ENCODE measurements around the gene GAB2.

GAB2 gene

DNA sequence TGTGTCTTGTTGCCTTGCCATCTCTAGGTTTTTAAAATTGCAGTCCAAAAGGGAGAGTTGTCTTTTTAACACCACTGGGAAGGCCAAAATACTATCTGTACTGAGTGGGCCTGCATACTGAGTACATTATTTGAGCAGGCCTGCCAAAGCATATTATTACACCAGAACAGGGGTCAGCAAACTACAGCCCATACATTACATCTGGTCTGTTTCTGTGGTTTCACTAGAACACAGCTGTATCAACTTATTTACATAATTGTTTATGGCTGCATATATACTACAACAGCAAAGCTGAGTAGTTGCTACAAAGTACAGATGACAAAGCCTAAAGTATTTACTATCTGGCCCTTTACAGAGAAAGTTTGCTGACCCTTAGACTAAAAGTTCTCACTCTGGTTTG, 154.9 kb downstream of the GAB2 start:
- Histone ChIP-seq H3K9me3 (replicated peaks; ENCODE audit: low read length) (no peaks in the 10 kb centered on the region), H3K9ac (ENCODE audit: low read depth, low read length) (no peak overlapping the region), H3K36me3 (ENCODE audit: insufficient read depth, low read length) (no peaks in the 10 kb centered on the region), H3K4me2 (ENCODE audit: low read length) (no peak overlapping the region), H3K4me1 (ENCODE audit: control insufficient read depth, insufficient read depth, low read length) (peaks cover 6% of the 10 kb centered on the region), H3K4me3 (ENCODE audit: low read length) (no peak overlapping the region), H3K27me3 (ENCODE audit: control insufficient read depth, insufficient read depth, low read length) (no peaks in the 10 kb centered on the region)

DNA sequence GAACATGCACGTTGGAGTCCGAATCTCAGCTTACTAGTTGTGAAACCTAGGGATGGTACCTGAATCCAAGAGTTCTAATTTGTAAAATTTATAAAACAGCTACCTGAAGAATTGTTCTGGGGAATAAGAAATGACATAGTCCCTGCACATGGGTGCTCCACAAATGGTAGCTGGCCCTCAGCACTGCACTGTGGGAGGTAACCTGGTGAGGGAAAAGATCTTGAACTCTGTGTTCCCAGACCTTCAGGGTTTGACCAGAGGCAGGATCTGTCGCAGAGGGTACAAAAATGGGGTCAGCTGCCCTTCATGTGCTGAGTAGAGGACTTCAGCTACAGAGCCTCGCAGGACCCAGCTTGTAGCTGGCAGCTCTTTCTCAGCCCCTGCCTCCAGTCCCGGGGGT, 155.4 kb downstream of the GAB2 start:
- Histone ChIP-seq H3K9me3 (replicated peaks; ENCODE audit: low read length) (no peaks in the 10 kb centered on the region), H3K4me2 (ENCODE audit: low read length) (no peak overlapping the region), H3K9ac (ENCODE audit: low read depth, low read length) (no peak overlapping the region), H3K36me3 (ENCODE audit: insufficient read depth, low read length) (no peaks in the 10 kb centered on the region), H3K27me3 (ENCODE audit: control insufficient read depth, insufficient read depth, low read length) (no peaks in the 10 kb centered on the region), H3K4me3 (ENCODE audit: low read length) (no peak overlapping the region), H3K4me1 (ENCODE audit: control insufficient read depth, insufficient read depth, low read length) (peaks cover 6% of the 10 kb centered on the region)

DNA sequence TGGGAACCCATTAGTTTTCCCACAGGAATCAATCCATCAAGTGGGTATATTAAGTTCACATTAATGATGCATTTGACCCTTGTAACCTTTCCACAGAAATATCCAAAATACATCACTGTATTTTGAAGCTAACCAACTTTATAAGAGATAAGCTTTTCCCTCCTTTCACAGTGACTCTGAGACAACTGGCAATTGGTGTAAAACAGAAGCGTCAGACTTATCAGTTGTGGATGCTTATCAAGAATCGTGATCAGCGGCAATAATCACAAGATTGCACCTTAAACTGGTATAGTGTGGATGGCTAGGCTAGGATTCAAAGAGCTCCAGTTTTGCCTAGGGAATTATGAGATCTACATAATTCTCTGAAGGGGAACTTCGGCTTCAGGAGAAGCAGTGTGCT, 155.8 kb downstream of the GAB2 start:
- peaks cover 10% of the 10 kb centered on the region for H3K4me1 ChIP-seq (ENCODE audit: control insufficient read depth, insufficient read depth, low read length)
- no peaks in the 10 kb centered on the region for H3K9me3 ChIP-seq (replicated peaks; ENCODE audit: low read length)
- no peaks in the 10 kb centered on the region for H3K36me3 ChIP-seq (ENCODE audit: insufficient read depth, low read length)
- H3K4me3 ChIP-seq (ENCODE audit: low read length), result no peak overlapping the region
- no peak overlapping the region for H3K9ac ChIP-seq (ENCODE audit: low read depth, low read length)
- no peaks in the 10 kb centered on the region for H3K27me3 ChIP-seq (ENCODE audit: control insufficient read depth, insufficient read depth, low read length)
- H3K4me2 ChIP-seq (ENCODE audit: low read length), result no peak overlapping the region

DNA sequence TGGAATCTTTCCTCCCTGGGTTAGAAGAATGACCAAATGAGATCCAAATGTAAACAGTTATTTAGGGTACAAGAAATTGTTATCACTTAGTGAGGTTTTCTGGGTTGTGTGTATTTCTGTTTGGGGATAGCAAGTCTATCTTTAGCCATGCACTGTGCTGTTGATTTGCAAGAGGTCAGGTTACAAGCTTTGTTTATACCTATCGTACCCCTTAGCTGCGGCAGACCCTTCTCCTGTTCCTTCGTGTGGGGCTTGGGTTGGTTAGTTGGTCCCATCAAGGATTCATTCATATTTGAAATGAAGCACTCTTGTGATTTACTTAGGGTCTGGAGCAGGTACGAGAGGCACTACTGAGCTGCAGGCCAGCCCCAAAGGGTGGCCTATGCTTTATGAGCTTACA, 156.3 kb downstream of the GAB2 start:
- peaks cover 14% of the 10 kb centered on the region for H3K4me1 ChIP-seq (ENCODE audit: control insufficient read depth, insufficient read depth, low read length)
- no peak overlapping the region for H3K4me3 ChIP-seq (ENCODE audit: low read length)
- H3K9ac ChIP-seq (ENCODE audit: low read depth, low read length), result no peak overlapping the region
- no peak overlapping the region for H3K4me2 ChIP-seq (ENCODE audit: low read length)
- no peaks in the 10 kb centered on the region for H3K27me3 ChIP-seq (ENCODE audit: control insufficient read depth, insufficient read depth, low read length)
- H3K9me3 ChIP-seq (replicated peaks; ENCODE audit: low read length), result no peaks in the 10 kb centered on the region
- no peaks in the 10 kb centered on the region for H3K36me3 ChIP-seq (ENCODE audit: insufficient read depth, low read length)

DNA sequence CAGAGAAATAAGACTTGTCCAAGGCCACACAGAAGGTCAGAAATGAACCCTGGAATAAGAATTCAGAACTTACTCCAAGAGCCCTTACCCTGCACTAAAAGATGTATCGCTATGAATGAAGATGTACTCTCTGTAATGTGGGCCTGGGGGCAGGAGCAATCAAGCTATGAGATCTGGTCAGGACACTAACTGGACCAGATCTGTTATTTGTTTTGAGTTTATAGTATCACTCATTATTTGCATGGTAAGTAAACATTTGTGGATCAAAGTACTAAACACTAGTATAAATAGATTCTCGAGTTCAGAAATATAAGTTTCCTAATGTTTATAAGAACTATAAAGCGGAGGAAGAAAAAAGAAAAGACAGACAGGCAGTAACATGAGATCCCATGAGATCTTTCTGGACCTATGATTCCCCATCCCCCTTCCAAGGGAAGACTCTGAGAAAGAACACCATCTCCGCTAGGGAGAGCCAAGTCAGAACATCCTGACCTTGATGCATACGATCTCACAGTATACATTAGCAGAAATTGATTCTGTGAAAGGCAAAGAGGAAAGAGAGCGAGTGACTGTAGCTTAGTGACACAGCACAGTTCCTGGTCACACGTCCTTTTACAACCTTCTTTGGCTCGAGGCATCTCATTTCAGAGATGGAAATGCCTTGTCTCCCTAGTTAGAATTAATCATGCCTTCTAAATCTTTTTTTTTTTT, 157.7 kb downstream of the GAB2 start:
- no peak overlapping the region for H3K4me2 ChIP-seq (ENCODE audit: low read length)
- no peaks in the 10 kb centered on the region for H3K36me3 ChIP-seq (ENCODE audit: insufficient read depth, low read length)
- no peaks in the 10 kb centered on the region for H3K9me3 ChIP-seq (replicated peaks; ENCODE audit: low read length)
- peaks cover 11% of the 10 kb centered on the region for H3K4me1 ChIP-seq (ENCODE audit: control insufficient read depth, insufficient read depth, low read length)
- H3K9ac ChIP-seq (ENCODE audit: low read depth, low read length), result no peak overlapping the region
- no peaks in the 10 kb centered on the region for H3K27me3 ChIP-seq (ENCODE audit: control insufficient read depth, insufficient read depth, low read length)
- no peak overlapping the region for H3K4me3 ChIP-seq (ENCODE audit: low read length)

DNA sequence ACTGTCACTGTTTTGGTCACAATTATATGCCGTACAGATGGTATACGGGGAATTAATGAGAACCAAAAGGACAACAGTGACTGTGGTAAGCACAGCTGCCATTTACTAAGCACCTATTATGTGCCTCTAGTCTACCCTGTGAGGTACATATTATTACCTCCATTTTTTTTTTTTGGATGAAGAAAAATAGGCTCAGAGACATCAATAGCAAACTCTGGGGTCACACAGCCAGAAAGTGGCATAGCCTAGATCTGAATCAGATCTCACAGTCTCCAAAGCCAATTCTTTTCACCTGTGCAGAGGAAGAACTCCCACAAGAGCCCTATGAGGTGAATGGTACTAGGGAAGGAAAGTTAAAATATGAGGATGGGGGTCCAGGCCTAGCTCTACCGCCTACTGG, 160.0 kb downstream of the GAB2 start:
- no peaks in the 10 kb centered on the region for H3K27me3 ChIP-seq (ENCODE audit: control insufficient read depth, insufficient read depth, low read length)
- no peaks in the 10 kb centered on the region for H3K9me3 ChIP-seq (replicated peaks; ENCODE audit: low read length)
- H3K4me1 ChIP-seq (ENCODE audit: control insufficient read depth, insufficient read depth, low read length), result peaks cover 20% of the 10 kb centered on the region
- H3K4me3 ChIP-seq (ENCODE audit: low read length), result no peak overlapping the region
- no peaks in the 10 kb centered on the region for H3K36me3 ChIP-seq (ENCODE audit: insufficient read depth, low read length)
- no peak overlapping the region for H3K9ac ChIP-seq (ENCODE audit: low read depth, low read length)
- H3K4me2 ChIP-seq (ENCODE audit: low read length), result no peak overlapping the region

DNA sequence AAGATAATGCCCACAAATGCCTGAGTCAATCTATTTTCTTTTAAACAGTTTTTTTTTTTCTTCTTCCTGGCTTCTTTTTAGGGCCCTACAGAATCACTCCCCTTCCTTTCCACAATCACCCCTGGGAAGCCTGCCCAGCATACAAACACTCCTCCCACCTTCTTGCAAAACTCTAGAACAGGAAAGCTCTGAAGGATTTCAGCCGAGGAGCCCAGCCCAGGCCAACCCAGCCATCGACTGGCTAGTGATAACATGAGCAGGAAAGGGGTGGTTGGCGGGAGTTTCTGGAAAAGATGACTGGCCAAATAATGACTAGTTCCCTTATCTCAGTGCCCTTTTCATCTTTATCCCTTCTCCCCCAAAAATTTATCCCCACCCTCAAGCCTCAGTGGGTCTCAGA, 160.7 kb downstream of the GAB2 start:
- H3K4me2 ChIP-seq (ENCODE audit: low read length), result peak overlapping the region; percentile 38
- H3K9me3 ChIP-seq (replicated peaks; ENCODE audit: low read length), result no peaks in the 10 kb centered on the region
- no peak overlapping the region for H3K9ac ChIP-seq (ENCODE audit: low read depth, low read length)
- no peak overlapping the region for H3K4me3 ChIP-seq (ENCODE audit: low read length)
- H3K36me3 ChIP-seq (ENCODE audit: insufficient read depth, low read length), result no peaks in the 10 kb centered on the region
- no peaks in the 10 kb centered on the region for H3K27me3 ChIP-seq (ENCODE audit: control insufficient read depth, insufficient read depth, low read length)
- peaks cover 20% of the 10 kb centered on the region for H3K4me1 ChIP-seq (ENCODE audit: control insufficient read depth, insufficient read depth, low read length)

DNA sequence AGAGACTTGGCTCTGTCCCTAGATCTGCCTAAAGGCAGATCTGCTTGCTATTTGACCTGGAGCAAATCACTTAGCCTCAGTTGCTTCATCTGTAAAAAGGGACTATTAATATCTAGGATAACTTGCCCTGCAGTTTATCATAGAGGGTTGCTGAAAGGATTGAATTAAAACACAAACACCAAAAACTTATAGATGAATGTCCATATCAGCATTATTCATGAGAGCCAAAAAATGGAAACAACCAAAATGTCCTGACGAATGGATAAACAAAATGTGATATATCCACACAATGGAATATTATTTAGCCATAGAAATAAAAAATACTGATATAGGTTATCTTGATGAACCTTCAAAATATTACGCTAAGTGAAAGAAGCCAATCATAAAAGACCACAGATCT, 161.7 kb downstream of the GAB2 start:
- H3K4me2 ChIP-seq (ENCODE audit: low read length), result no peak overlapping the region
- H3K9ac ChIP-seq (ENCODE audit: low read depth, low read length), result no peak overlapping the region
- no peak overlapping the region for H3K4me3 ChIP-seq (ENCODE audit: low read length)
- no peaks in the 10 kb centered on the region for H3K36me3 ChIP-seq (ENCODE audit: insufficient read depth, low read length)
- no peaks in the 10 kb centered on the region for H3K27me3 ChIP-seq (ENCODE audit: control insufficient read depth, insufficient read depth, low read length)
- H3K9me3 ChIP-seq (replicated peaks; ENCODE audit: low read length), result no peaks in the 10 kb centered on the region
- peaks cover 30% of the 10 kb centered on the region for H3K4me1 ChIP-seq (ENCODE audit: control insufficient read depth, insufficient read depth, low read length)

DNA sequence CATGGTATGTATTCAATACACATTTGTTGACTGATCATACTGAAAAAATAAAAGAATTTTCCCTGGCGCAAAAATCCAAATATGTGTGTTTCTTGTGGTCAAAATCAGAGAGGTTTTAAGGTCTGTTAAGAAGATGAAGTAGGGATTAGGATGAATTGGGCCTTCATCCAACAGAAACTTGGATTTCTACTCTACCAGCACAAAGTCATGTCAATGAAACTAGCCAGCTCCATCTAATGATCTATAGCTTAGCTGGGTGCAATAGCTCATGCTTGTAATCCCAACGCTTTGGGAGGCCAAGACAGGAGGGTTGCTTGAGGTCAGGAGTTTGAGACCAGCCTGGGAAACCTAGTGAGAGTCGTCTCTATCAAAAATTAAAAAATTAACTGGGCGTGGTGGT, 163.4 kb downstream of the GAB2 start:
- H3K9me3 ChIP-seq (replicated peaks; ENCODE audit: low read length), result no peaks in the 10 kb centered on the region
- peaks cover 5% of the 10 kb centered on the region for H3K36me3 ChIP-seq (ENCODE audit: insufficient read depth, low read length)
- H3K9ac ChIP-seq (ENCODE audit: low read depth, low read length), result no peak overlapping the region
- H3K4me2 ChIP-seq (ENCODE audit: low read length), result no peak overlapping the region
- no peak overlapping the region for H3K4me3 ChIP-seq (ENCODE audit: low read length)
- peaks cover 32% of the 10 kb centered on the region for H3K4me1 ChIP-seq (ENCODE audit: control insufficient read depth, insufficient read depth, low read length)
- no peaks in the 10 kb centered on the region for H3K27me3 ChIP-seq (ENCODE audit: control insufficient read depth, insufficient read depth, low read length)

DNA sequence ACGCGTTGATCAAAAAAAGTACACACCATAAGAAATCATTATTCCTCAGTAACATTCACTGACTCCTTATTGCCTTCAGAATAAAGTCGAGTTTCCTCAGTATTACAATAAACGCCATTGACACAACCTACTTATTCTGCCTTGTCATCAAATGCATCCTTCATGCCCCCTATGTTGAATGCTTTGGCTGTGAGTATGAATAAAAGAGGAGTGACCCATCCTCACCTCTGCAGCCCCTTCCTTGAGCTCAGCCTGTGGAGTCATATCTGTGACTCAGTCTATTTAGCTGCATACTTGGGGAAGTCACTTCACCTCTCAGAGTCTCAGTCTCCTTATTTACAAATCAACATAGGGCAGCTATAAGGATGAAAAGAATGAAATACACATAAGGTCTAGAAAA, 163.8 kb downstream of the GAB2 start:
- Histone ChIP-seq H3K36me3 (ENCODE audit: insufficient read depth, low read length) (peaks cover 5% of the 10 kb centered on the region), H3K4me1 (ENCODE audit: control insufficient read depth, insufficient read depth, low read length) (peaks cover 32% of the 10 kb centered on the region), H3K9ac (ENCODE audit: low read depth, low read length) (no peak overlapping the region), H3K4me3 (ENCODE audit: low read length) (no peak overlapping the region), H3K27me3 (ENCODE audit: control insufficient read depth, insufficient read depth, low read length) (no peaks in the 10 kb centered on the region), H3K4me2 (ENCODE audit: low read length) (no peak overlapping the region), H3K9me3 (replicated peaks; ENCODE audit: low read length) (no peaks in the 10 kb centered on the region)

DNA sequence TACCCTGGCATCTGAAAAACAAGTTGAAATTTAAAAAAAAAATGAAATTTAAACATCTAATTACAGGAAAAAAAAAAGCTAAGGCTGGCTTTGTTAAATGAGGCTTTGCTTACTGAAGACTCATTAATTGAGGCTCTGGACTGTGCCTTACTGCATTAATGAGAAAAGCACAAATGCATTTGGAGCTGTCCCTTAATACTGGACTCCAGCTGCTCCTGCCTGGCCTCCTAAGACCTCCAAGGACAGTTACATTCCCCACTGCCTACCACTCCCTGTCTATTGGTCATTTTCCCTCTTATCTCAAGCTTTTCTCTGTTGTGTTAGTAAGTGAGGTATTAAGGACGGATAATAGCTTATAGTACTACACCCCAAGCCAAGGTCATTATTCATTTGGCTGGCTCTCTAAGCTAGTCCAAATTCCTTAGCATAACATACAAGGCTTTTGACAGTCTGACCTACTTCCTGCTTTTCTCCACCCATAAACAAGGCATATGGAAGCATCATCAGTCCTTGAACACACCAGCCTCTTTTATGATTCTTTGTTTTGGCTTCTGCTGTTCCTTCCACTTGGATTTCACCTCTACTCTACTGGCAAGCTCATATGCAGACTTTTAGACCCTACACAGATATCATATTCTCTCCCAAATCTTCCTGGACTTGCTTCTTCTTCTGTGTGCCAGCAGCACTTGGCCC, 166.4 kb downstream of the GAB2 start:
- Histone ChIP-seq H3K9me3 (replicated peaks; ENCODE audit: low read length) (no peaks in the 10 kb centered on the region), H3K9ac (ENCODE audit: low read depth, low read length) (no peak overlapping the region), H3K27me3 (ENCODE audit: control insufficient read depth, insufficient read depth, low read length) (no peaks in the 10 kb centered on the region), H3K4me3 (ENCODE audit: low read length) (no peak overlapping the region), H3K4me1 (ENCODE audit: control insufficient read depth, insufficient read depth, low read length) (peaks cover 23% of the 10 kb centered on the region), H3K4me2 (ENCODE audit: low read length) (no peak overlapping the region), H3K36me3 (ENCODE audit: insufficient read depth, low read length) (peaks cover 5% of the 10 kb centered on the region)

DNA sequence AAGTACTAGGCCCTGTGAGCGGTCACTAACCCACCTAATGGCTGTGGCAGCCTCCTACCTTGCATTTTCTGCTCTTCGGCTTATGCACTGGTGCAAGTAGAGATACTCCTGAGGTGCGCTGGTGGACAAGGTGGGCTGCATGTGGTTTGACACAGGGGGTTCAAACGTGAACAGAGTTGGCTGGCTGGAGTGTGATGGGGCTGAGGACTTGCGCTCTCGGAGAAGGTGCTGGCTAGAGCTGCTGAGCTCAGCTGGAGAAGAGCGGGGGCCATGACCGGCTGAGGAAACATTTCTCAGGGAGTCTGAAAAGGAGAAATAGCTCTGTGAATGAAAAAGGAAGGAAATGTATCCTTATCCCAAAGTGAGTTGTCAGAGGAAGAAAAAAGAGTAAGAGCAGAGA, 167.5 kb downstream of the GAB2 start:
- Histone ChIP-seq H3K4me1 (ENCODE audit: control insufficient read depth, insufficient read depth, low read length) (peaks cover 22% of the 10 kb centered on the region), H3K36me3 (ENCODE audit: insufficient read depth, low read length) (peaks cover 5% of the 10 kb centered on the region), H3K9ac (ENCODE audit: low read depth, low read length) (no peak overlapping the region), H3K9me3 (replicated peaks; ENCODE audit: low read length) (no peaks in the 10 kb centered on the region), H3K4me2 (ENCODE audit: low read length) (no peak overlapping the region), H3K27me3 (ENCODE audit: control insufficient read depth, insufficient read depth, low read length) (no peaks in the 10 kb centered on the region), H3K4me3 (ENCODE audit: low read length) (no peak overlapping the region)
